GM18870 (cell line): ENCODE data around the gene FGF4.

Experiments
- ATAC-seq: cut with Tn5 transposase; IDR thresholded peaks from one replicate; pipeline ENCODE4 v1.9.1; 2021; ENCODE audit warnings: moderate library complexity; ENCODE audit not compliant: unreplicated experiment

The FGF4 gene

GRCh38 chr11:69807106-69807815, 32.1 kb upstream of the FGF4 start:
- ATAC-seq, result no peak

GRCh38 chr11:69804769-69805508, 29.8 kb upstream of the FGF4 start:
- no peak for ATAC-seq

- ATAC-seq, result no peak
Observed at GRCh38 chr11:69803604-69804218, 28.6 kb upstream of the FGF4 start.

- ATAC-seq, result no peak
Observed at GRCh38 chr11:69803022-69803421, 27.9 kb upstream of the FGF4 start.

GRCh38 chr11:69802590-69802989, 27.4 kb upstream of the FGF4 start:
- ATAC-seq, result no peak

- ATAC-seq, result no peak
Observed at GRCh38 chr11:69801513-69802335, 26.6 kb upstream of the FGF4 start.

- no peak for ATAC-seq
Observed at GRCh38 chr11:69800278-69800677, 25.1 kb upstream of the FGF4 start.

- no peak for ATAC-seq
Observed at GRCh38 chr11:69799582-69799981, 24.4 kb upstream of the FGF4 start.

- ATAC-seq, result no peak
Observed at GRCh38 chr11:69799097-69799496, 24.0 kb upstream of the FGF4 start.

- no peak for ATAC-seq
Observed at GRCh38 chr11:69797737-69798528, 22.8 kb upstream of the FGF4 start.

- ATAC-seq, result no peak
Observed at GRCh38 chr11:69797156-69797555, 22.0 kb upstream of the FGF4 start.

- no peak for ATAC-seq
Observed at GRCh38 chr11:69796063-69796462, 20.9 kb upstream of the FGF4 start.

GRCh38 chr11:69791276-69792180, 16.4 kb upstream of the FGF4 start:
- ATAC-seq, result no peak

GRCh38 chr11:69788956-69789355, 13.8 kb upstream of the FGF4 start:
- no peak for ATAC-seq

GRCh38 chr11:69787906-69788305, 12.8 kb upstream of the FGF4 start:
- no peak for ATAC-seq

- ATAC-seq, result no peak
Observed at GRCh38 chr11:69787457-69787856, 12.3 kb upstream of the FGF4 start.

GRCh38 chr11:69781241-69781640, 6.1 kb upstream of the FGF4 start:
- no peak for ATAC-seq

GRCh38 chr11:69778373-69778772, 3.2 kb upstream of the FGF4 start:
- no peak for ATAC-seq

GRCh38 chr11:69774354-69775162, 583 bp downstream of the FGF4 start:
- no peak for ATAC-seq
